ENCODE results near the gene LPP.

LPP gene

DNA sequence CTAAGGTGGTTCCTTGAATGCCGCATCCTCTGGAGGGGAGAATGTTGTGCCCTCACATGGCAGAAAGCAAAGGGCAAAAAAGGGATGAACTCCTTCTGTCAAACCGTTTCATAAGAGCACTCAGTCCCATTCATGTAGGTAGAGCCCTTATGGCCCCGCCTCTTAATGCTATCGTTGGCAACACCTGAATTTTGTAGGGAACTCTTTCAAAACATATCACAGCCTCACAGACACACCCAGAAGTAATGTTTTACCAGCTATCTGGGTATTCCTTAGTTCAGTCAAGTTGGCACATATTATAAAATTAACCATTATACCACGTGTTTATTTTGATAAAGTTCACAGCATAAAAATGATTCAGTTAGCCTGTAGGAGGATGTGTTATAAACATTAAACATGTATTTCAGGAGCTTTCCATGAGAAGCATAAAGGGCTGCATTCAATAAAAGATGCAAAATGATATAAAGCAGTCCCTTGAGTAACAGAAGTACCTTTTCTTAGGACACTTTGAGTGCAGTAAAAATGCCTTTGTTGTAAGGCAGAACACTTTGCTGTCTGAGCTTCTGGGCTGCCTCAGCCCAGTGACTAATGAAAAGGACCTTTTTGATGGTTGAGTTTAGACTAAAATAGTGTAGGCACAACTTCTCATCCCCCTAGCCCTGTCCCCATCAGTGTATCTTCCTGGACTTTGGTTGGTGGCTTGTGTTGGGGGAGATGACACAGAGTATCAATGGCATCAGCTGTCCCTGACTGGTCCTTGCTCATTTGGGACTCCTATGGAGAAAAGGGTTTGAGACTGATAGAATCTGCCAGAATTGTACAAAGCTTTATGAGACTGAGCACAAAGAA, 754.3 kb downstream of the LPP start:
- no peak for DNase-seq

GRCh38 chr3:188911026-188911850, 757.3 kb downstream of the LPP start:
- no peak for DNase-seq

DNA sequence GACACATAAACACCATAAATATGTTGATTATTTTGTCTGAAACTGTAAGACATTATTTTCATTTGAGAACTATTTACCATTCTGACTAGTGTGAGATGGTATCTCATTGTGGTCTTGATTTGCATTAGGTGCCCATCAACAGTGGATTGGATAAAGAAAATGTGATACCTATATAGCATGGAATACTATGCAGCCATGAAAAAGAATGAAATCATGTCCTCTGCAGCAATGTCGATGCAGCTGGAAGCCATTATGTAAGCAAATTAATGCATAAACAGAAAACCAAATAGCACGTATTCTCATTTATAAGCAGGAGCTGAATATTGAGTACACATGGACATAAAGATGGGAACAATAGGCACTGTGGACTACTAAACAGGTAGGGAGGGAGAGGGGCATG, 759.1 kb downstream of the LPP start:
- no peak for DNase-seq

DNA sequence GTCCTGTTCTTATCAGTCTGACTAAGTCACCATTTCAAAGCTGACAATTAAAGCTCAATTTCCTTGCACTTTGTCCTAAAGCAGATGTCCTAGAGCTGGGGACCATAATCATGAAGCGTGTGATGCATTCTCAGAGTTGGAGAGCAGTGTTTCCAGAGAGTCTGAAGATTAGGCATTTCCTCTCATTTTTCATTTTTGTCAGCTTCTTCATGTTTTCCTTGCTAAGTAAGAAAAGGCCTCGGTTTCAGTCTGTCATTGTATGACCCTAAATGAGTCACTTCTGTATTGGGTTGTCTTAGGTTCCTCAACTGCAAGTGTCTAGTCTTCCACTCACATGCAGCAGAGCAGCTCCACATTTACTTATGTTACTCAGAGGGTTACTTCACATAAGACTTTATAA, 760.6 kb downstream of the LPP start:
- no peak for DNase-seq

DNA sequence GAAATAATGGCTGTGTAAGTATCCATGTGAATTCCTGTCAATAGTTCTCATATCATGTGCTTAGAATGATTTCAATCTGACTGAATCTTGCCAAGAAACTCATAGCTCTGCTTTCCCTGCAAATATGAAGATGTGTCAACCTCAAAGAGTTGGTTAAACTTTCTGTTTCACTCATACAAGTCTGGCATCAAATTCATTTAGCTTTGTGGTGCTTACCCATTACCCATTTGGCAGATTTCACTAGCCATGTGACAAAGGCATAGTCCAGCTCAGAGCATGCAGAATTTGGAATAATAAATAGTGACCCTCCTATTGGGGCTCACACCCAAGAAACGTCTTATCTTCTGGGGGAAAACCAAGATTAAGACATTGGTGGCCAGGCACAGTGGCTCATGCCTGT, 761.2 kb downstream of the LPP start:
- no peak for DNase-seq

- DNase-seq = no peak
Observed at GRCh38 chr3:188916934-188917401, 763.0 kb downstream of the LPP start.

GRCh38 chr3:188918093-188918492, 764.1 kb downstream of the LPP start:
- no peak for DNase-seq

DNA sequence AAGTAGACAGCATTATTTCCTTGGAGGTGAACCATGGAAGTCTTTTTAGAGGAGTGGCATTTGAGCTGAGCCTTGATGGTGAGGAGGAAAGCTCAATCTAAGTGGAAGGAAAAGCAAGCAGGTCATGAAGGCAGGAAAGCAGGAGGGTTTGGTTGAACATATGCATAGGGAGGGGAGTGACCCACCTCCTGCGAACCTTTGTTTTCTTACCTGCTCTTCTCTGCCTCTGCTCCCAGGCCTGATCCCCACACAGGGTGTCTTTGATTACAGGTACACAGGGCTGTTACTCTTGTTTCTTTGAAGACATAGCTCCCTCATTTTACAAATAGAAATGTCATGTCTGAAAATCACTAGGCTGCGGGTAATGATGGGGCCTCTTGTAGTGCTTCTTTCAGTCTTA, 769.7 kb downstream of the LPP start:
- no peak for DNase-seq

DNA sequence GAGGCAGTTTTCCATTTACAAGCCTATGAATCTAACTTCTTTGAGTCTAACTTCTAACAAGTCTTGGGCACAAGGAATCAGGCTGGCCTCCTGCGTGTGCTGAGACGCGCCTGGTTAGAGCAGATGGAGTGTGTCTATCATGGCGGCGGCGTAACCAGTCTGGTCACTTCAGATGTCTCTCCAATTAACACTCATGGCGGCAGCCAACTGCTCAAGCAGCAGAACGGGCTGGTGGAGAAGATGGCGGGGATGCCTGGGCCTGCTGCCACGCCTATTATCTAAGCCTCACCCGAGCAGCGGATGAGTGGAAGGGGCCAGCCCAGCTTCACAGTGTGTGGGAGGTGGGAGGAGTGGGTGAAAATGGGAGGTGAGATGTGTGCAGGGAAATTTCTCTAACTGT, 771.4 kb downstream of the LPP start:
- no peak for DNase-seq

- DNase-seq = no peak
Observed at GRCh38 chr3:188926111-188926510, 772.2 kb downstream of the LPP start.

DNA sequence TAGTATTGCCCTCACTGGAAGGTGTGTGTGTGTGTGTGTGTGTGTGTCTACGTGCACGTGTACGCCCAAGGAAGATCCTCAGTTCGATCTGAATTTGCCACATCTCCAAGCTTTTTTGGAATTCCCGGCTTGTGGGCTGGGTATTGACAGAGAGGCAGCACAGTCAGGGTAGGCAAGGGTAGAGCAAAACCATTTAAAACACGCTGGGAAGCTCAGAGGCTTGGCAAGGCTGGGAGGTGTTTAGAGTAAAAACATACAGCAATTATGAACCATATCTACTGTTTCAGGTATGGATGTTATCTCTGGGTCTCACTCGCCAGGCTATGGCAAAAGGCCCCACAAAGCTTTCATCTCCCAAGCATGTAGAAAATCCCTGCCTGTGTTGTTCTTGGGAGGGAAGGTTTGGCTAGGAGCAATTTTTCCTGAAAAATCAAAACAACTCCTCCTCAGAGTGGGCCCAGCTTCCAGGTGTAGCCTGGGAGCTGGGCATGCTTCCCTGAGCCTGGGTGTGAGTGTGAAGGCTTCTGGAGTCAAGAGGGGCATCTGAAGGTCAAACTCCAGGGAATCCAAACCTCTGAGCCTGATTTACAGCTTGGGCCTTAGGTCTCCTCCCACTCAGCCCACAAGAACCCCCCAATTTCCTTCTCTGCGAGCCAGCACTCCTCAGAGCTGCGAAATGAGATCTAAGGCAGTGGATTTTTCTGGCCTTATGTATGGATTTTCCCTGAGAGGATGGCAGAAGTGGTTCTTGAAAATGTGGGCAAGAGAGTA, 773.0 kb downstream of the LPP start:
- DNase-seq = no peak

DNA sequence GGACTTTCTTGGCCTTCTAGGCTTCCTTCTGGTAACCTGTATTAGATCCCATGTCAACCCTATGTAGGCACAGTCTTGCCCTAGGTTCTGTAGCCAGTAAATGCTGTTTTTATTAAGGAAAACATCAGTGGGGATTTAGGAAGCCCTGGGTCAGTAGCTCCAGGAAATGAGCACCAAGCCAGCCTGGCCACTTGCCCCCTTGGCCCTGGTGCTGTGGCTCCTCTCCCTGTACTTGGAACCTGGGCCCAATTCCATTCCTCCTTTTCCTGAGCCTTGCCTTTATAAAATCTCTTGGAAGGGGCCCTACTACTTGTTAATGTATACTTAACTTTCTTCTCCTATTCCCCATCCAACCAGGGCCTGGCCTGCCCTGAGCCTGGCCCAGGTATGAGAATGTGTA, 774.0 kb downstream of the LPP start:
- DNase-seq = no peak

- no peak for DNase-seq
Observed at GRCh38 chr3:188929137-188929536, 775.2 kb downstream of the LPP start.

GRCh38 chr3:188931036-188931435, 777.1 kb downstream of the LPP start:
- no peak for DNase-seq

DNA sequence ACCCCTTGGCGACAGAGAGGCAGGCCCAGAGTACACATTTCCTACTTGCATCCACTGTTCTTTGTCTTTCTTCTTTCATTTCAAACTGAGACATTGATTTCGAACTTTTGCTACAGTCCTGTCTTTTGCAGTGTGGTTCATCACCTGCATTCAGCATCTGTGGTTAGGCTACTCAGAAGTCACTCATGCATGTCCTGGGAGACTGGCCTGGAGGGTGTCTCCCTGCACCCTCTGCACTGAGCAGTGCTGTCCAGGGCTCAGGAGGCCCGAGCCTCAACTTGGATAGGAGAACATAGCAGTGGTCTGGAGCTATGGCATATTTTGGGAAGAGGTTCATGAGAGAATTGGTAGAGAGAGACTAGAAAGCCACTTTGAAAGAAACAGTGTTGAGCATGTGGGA, 777.6 kb downstream of the LPP start:
- no peak for DNase-seq

GRCh38 chr3:188934989-188935388, 781.0 kb downstream of the LPP start:
- DNase-seq = no peak

GRCh38 chr3:188936597-188937107, 782.7 kb downstream of the LPP start:
- no peak for DNase-seq

DNA sequence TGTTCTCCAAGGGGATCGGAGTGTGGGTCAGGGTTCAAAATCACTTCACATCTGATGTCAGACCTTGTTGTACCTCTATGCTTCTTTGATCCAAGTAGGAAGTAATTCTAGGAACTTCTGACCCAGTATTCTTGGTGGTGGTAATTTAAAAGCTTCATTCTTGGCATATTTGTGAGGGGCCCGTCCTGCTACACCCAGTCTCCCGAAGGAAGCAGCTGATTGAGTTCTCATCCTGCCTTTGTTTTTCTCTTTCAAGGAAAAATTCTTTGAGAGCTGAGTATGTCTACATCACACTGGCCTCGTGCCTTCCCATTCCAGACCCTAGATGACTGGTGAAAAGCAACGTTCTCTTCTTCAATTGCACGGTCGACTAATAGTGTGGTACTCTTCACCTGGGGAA, 783.4 kb downstream of the LPP start:
- no peak for DNase-seq

- DNase-seq = no peak
Observed at GRCh38 chr3:188938999-188939398, 785.0 kb downstream of the LPP start.

DNA sequence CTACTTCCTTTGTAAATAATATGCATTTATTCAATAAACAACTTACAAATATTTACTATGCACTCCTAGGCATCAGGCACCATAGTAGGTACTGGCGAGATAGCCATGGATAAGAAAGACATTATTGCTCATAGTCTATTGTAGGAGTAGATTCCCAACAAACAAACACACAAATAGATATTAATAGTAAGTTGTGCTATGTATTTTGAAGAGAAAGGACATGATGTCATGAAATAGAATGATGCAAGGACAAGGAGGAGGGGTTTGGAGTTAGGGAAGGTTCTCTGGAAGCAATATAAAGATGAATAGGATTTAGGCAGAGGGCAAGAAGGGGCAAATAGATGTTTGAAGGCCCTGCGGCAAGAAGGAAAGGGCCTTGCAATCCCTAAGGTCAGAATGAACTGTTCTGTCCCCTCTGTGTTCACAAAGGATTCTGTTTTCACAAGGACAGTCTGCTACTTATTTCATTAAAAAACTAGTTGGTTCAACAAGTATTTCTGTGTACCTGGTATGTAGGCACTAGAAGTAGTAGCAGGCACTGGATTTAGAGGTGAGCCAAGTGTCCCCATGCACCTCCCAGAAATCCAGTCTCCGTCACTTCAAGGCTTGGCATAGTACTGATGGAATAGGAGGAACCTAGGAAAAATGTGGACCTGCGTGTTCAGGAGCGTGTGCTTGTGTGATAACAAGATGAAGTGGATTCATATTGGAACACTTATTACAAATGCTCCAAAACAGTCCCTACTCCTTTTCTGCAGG, 786.0 kb downstream of the LPP start:
- DNase-seq = no peak
